Ramos (cell line): ENCODE measurements around the gene BACE2.
"Not testable (repeated sequence)": the region's sequence is repeated elsewhere in the genome, so short reads cannot be mapped to it uniquely, and the experiment has no call there.

Experiments used
- in situ Hi-C: fragments of 300-500 bp; cut with MboI; formaldehyde crosslinking; loops from one replicate; pipeline ENCODE4 v1.14.3; 2022; ENCODE audit warnings: low sequenced_read_pairs; ENCODE audit not compliant: unreplicated experiment

Gene BACE2

DNA sequence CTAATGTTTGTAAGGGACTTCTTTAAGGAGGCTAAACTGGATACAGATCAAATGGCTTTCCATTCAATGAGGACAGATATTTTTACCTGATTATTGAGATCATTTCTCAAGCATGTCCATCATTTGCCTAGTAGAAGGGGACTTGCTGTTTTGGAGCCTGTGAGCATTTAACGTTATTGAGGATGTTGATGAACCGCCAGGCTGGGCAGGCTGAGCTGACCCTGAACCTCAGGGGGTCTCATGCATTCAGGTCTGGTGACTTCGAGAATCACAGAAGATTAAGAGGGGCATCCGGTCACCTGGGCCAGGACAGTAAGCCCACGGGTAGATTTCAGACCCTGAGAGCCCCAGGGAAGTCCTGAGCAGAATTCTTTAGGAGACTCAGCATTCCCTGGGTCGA lies 63.1 kb downstream of the BACE2 start:
- in situ Hi-C loops, result no loop called here

GRCh38 chr21:41232013-41232412 lies 64.1 kb downstream of the BACE2 start:
- in situ Hi-C loops, result no loop called here

- in situ Hi-C loops, result no loop called here
Observed at GRCh38 chr21:41233916-41234315, 66.0 kb downstream of the BACE2 start.

- in situ Hi-C loops, result no loop called here
Observed at GRCh38 chr21:41234569-41234968, 66.6 kb downstream of the BACE2 start.

DNA sequence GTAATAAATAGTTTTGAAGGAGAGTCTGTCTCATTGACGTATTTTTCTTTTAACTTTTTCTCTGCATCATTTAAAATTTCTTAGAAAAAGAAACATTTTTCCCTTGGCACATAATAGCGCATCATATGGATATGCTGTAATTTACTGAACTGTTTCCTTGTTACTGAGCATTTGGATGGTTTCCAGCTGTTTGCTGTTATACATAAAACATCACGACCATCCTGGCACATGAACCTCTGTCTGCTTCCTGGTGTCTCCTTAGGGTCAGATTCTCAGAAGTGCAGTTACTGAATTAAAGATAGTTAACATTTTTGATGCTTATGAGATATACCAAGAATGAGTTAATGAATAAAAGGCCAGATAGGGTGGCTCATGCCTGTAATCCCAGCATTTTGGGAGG lies 67.2 kb downstream of the BACE2 start:
- in situ Hi-C loops, result no loop called here

- in situ Hi-C loops, result no loop called here
Observed at GRCh38 chr21:41236352-41236973, 68.5 kb downstream of the BACE2 start.

- in situ Hi-C loops, result not testable (repeated sequence)
Observed at GRCh38 chr21:41238081-41238796, 70.3 kb downstream of the BACE2 start.

DNA sequence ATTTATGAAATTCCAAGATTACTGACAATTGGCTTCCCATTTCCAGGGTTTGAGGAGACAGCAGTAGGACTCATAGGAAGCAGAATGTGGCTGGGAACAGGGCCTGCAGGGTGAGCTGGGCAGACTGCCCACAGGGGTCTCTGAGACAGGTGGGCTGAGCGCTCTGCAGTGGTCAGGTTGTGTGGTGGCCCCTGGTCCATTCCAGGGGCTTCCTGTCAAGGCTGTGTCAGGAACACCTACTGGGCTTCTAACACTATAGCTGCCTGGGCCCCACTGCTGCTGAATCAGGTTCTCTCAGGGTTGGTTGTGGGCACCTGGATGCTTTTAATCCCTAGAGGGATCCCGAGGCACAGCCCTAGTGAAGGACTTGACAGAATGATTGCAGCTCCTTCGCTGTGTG lies 72.1 kb downstream of the BACE2 start:
- in situ Hi-C loops, result no loop called here

- in situ Hi-C loops, result no loop called here
Observed at GRCh38 chr21:41241341-41241740, 73.4 kb downstream of the BACE2 start.

- in situ Hi-C loops, result no loop called here
Observed at GRCh38 chr21:41242238-41242829, 74.4 kb downstream of the BACE2 start.

DNA sequence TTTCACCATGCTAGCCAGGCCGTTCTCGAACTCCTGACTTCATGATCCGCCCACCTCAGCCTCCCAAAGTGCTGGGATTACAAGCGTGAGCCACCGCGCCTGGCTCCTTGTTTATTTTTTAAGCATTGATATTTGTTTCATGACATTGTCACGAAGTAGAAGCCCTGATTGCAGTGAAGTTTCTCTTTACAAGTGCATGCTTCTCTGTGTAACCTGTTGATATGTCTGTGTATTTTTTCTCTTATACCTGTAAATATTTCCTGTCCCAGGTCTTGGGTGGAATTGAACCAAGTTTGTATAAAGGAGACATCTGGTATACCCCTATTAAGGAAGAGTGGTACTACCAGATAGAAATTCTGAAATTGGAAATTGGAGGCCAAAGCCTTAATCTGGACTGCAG lies 75.1 kb downstream of the BACE2 start:
- in situ Hi-C loops, result no loop called here

- in situ Hi-C loops, result not testable (repeated sequence)
Observed at GRCh38 chr21:41244266-41244880, 76.4 kb downstream of the BACE2 start.

DNA sequence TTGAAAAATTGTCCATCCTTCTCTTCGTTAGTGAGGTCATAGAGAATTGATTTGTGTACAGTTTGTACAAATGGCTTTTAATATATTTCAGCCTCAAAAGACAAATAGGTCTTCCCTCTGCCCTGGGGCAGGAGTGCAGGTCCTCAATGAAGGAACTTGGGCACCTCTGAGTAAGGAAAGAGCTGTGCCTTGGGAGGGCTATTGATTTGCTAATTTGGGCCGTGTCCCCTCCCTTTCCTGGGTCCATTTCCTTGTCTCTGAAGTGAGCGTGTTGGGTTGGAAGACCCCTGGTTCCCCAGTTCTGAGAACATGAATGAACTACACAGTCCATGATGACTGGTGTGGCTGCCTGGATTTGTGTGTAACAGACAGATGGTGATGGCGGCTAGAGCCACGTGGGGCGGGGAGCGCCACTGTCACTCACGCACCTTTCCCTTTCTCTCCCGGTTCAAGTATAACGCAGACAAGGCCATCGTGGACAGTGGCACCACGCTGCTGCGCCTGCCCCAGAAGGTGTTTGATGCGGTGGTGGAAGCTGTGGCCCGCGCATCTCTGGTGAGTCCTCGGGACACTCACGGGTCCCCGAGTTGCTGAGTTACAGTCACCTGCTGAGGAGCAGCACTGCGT lies 77.7 kb downstream of the BACE2 start:
- in situ Hi-C loops, result no loop called here

GRCh38 chr21:41246808-41247207 lies 78.8 kb downstream of the BACE2 start:
- in situ Hi-C loops, result no loop called here

- in situ Hi-C loops, result no loop called here
Observed at GRCh38 chr21:41247561-41248545, 79.9 kb downstream of the BACE2 start.

- in situ Hi-C loops, result no loop called here
Observed at GRCh38 chr21:41249476-41249875, 81.5 kb downstream of the BACE2 start.

DNA sequence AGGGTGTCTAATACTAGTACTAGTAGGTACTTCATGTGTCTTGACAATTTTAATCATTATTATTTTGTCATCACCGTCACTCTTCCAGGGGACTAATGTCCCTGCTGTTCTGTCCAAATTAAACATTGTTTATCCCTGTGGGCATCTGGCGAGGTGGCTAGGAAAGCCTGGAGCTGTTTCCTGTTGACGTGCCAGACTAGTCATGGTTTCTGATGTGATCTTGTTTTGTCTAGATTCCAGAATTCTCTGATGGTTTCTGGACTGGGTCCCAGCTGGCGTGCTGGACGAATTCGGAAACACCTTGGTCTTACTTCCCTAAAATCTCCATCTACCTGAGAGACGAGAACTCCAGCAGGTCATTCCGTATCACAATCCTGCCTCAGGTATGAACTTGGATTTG lies 82.6 kb downstream of the BACE2 start:
- in situ Hi-C loops, result no loop called here

DNA sequence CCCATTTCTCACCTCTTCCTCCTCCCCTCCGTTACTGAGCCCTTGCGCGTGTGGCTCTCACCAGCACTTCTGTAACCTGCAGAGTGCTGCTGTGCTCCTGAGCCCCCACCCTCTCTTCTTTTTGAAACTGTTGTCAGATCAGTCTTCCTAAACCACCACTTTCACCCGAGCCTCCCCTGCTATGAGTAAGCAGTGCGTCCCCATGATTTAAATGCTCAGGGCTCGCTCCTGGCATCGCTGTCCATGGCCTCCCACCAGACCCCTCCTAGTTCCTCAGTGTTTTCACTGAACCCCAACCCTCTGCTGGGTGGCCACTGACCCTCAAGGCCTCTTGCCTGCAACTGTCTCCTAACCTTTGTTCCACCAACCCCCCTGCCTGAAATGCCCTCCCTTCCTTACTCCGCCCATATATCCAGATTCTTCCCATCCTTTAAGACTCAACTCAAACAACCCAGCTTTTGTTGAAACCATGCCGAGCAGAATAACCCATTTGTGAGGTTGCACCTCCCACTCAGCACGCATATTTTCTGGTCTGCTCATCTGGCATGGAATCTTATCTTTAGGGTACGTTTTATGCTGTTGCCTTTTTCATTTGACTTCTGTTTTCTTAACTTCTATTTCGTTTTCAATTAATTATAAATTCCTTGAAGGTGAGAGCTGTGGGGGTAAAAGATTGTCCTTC lies 84.1 kb downstream of the BACE2 start:
- in situ Hi-C loops, result no loop called here

DNA sequence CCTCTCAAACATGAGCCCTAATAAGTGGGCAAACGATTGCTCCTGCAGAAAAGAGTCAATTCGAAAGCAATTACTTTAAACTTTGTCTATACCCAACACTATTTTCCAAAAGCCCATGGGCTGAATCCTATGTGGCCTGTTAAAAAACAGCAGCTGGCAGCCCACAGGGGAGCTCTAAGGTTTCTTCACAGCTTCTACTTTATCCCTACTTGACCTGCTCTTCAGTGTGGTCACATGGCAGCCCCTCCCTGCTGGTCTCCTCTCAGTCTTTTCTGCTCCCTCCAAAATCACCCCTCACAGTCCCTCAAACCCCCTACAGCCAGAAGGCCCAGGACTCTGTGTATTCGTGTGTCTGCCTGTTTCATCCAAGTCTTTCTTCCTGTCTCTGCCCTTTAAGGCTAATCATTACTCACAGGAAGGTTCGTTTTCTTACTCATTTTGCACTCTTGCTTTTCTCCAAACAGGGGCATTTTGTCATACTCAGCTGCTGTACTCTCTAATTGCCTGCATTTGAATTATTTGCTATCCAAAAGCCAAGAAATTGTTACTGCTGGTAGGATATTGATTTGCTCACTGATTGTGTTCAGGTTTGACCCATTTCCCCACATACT lies 86.2 kb downstream of the BACE2 start:
- in situ Hi-C loops, result no loop called here
